CMK (cell line): Measurements from ENCODE around the gene MFN2.

ENCODE experiments used
- DNase-seq: peaks from one replicate; pipeline ENCODE4 v3.0.0-alpha.2; 2010; ENCODE audit warnings: low read depth

The MFN2 gene

DNA sequence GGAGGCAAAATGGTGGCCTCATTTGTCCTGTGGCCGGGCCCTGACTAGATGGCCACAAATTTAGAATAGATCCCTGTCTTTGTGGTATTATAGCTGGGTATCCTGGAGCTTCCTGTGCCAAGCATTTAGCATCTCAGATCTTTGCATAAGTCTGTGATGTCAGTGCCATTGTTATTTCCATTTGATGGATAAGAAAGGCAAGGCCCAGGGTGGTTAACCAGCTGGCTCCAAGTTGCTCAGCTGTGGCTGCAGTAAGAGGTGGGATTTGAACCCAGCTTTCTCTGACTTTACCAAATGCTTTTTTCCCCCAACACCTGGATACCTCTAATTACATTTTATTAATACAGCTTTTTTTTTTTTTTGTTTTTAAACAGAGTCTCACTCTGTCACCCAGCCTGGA, 71.1 kb downstream of the MFN2 start:
- no peak for DNase-seq

- no peak for DNase-seq
These were observed 71.8 kb downstream of the MFN2 start for GRCh38 chr1:12052008-12052573.

DNA sequence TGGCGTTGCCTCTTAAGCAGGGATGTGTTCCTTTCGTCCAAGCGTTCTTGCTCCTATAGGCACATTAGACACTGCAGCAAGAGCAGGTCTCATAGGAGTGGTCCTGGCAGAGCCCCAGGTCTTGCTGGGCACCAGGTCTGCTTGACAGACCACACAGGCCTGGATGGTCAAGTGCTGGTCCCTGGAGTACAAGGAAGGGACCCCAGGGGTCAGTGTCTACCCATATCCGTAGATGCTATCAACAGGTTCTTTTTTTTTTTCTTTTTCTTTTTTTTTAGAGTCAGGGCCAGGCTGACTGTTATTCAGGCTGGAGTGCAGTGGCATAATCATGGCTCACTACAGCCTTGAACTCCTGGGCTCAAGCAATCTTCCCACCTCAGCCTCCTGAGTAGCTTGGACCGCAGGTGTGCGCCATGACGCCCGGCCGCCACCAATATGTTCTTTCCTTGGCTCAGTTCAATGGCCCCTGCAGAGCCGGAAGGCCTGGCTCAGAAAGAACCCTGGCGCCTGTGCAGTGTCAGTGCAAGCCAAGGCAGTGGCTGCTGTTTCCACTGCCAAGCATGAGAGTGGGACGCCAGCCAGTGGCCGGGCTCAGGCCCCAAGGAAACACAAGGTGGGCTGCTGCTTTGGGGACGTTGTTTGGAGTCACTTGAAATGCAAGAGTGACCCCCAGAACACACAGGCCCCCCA, 72.9 kb downstream of the MFN2 start:
- no peak for DNase-seq

GRCh38 chr1:12053752-12054548, 73.7 kb downstream of the MFN2 start:
- no peak for DNase-seq

GRCh38 chr1:12055259-12055658, 75.0 kb downstream of the MFN2 start:
- DNase-seq = no peak

DNA sequence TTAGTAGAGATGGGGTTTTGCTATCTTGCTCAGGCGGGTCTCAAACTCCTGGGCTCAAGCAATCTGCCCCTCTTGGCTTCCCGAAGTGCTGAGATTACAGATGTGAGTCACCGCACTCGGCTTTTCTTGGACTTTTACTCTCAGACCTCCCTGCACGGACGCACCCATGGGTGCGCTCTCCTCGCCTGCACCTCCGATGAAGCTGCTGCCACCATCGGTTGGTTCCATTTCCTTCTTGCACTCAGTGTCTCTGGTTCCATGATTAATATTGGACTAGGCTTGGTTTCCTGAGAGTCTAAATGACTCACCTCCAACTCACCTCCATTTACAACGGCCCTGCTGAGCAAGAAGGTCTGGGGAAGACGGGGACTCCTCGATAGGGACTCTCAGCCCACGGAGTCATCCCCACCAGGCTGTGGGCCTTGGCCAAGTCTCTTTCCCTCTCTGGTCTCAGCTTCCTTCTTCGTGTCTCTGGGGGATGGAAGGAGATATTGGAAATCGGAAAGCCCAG, 76.1 kb downstream of the MFN2 start:
- no peak for DNase-seq

DNA sequence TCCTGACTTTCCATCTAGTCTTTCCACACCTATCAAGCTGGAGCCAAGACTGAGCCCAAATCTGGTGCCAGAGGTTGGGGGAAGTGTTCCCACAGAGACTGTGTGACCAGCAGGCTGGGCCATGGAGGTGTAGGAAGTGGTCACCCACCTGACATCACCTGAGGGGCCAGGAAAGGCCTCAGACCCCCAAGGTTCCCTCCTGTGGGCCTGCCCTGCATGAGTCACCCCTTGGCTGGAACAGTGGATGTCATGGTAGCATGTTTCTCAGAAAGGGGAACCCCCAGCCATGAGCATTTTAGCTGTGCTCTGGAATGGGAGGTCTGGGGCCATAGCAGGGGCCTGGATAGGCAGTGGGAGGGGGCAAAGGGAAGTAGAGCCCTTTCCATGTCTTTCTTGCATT, 77.1 kb downstream of the MFN2 start:
- no peak for DNase-seq

DNA sequence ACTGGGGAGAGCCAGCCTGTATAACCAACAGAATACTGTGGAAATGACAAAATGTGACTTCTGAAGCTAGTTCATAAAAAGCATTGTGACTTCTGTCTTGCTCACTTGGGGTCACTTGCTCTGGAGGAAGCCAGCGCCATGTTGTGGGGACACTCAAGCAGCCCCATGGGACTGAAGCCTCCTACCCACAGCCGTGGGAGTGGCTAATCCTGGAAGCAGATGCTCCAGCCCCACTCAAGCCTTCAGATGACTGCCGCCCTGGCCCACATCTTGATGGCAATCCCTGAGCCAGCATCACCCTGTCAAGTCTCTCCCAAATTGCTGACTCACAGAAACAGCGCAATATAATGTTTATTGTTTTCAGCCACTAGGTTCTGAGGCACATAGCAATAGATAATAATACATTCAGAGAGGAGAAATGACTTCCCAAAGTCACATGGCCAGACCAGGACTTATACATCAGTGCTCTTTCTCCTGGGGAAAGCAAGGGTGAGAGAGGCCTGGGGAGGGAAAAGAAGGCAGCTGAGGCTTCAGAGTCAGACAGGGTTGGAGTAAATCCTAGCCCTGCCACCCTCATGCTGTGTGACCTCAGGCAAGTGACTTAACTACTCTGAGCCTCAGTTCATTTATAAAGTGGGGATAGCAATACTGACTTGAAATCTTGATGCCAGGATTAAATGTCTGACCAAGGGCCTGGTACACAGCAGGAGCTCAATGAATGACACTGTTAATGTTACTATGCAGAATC, 77.9 kb downstream of the MFN2 start:
- no peak for DNase-seq

DNA sequence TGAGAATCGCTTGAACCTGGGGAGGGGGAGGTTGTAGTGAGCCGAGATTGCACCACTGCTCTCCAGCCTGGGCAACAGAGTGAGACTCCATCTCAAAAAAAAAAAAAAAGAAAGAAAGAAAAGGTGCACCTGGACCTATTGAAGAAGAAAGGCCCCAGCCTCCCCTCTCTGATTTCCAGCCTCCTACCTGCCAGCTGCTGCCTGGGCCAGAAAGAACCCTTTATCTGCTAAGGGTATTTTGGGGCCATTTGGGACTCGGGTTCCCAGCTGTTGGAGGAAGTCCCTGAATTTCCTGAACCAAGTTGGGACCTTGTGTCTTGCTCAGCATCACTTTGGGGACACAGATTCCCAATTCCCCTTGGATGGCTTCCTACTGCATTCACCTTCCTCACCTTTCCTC, 79.0 kb downstream of the MFN2 start:
- DNase-seq = no peak

DNA sequence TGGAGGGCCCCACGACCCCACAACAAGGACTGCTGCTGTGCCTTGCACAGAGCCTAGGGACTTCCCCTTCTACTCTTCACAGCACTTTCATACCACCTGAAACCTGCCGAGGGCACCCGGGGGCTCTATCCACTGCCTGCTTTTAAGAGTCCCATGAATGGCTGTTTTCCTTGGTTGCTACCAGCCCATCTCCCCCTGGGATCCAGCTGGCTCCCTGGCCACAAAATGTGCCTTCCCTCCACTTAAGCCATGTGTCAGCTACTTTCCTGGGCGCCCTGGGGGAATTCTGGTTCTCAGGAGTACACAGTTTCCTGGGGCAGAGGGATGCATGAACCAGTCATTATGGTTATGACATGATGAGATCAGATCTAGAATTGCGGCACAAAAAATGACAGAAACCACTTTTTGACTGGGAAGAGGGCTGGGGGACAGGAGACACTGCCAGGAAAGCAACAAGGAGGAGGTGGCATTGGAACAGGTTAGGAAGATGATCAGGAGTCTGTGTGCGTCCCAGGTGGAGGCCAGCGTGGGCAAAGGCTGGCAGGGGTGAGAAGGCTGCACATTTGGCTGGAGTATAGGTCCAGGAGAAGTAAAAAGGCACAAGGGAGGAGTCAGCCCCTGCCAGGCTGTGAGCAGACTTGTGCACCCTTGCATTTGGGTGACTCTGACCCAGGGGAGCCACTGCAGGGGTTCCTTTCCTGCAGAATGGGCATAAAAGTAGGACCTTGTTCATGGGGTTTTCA, 79.6 kb downstream of the MFN2 start:
- no peak for DNase-seq

DNA sequence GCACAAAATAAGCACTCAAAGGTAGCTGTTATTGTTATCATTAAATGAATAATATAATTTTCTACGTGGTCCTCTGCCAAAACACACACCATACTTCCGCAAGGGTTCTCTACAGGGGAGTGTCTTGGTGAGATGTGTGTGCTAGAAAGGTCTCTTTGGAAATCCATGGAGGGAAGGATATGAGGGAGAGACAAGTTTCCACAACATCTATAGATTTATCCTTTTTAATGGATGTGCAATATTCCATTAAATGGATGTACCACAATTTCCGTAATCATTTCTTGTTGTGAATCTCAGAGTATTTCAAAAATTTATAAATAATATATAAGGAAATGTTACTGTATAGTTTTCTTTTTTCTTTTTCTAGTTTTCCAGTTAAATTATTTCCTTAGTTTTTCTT, 80.3 kb downstream of the MFN2 start:
- no peak for DNase-seq
